Bronchial smooth muscle cell (primary cell): Measurements from ENCODE around the gene EMID1. TPM values are rescaled to one million over a fixed set of nuclear protein-coding genes. Genes with fewer than 3 reads are reported as not detected.

ENCODE experiments used
- total RNA-seq: library from RNA; depleted of rRNA; stranded (reverse); fragments of >200 nt; gene quantifications from 2 replicates; pipeline ENCODE4 v1.2.1, GENCODE V29; 2014

EMID1 gene
- 0.09 TPM in 1 of 2 replicates, not detected in the other for total RNA-seq

GRCh38 chr22:29205594-29206371 is at the start of gene EMID1:
EMID1 (plus strand) TSS chr22:29205896; CDS start chr22:29206039, 143 bp downstream.

GRCh38 chr22:29267858-29268510 is 62.3 kb downstream of the EMID1 start, which contains the start of the genes EWSR1 and RHBDD3:
EWSR1 (plus strand) TSS chr22:29268268; CDS start chr22:29268337, 69 bp downstream.
RHBDD3 (minus strand) TSS chr22:29267981; CDS start chr22:29265626, 2,355 bp downstream.

GRCh38 chr22:29306175-29306834 is 100.6 kb downstream of the EMID1 start, which contains the start of gene GAS2L1:
GAS2L1 (plus strand) TSS chr22:29306650; CDS start chr22:29308106, 1,456 bp downstream.

Other genes with a start within 250 kb of the EMID1 start
- not detected in 2 replicates for gene C22orf31, start 144.1 kb upstream of the EMID1 start, total RNA-seq
- 2.5 and 3.9 TPM in 2 replicates for gene KREMEN1, start 132.9 kb upstream of the EMID1 start, total RNA-seq
- 13.0 and 13.2 TPM in 2 replicates for gene RHBDD3, start 62.1 kb downstream of the EMID1 start, total RNA-seq
- 91.2 and 141 TPM in 2 replicates for gene EWSR1, start 62.4 kb downstream of the EMID1 start, total RNA-seq
- gene GAS2L1, start 100.8 kb downstream of the EMID1 start, total RNA-seq, result 3.9 and 5.0 TPM in 2 replicates
- not detected in 2 replicates for gene RASL10A, start 109.8 kb downstream of the EMID1 start, total RNA-seq
- gene AP1B1, start 182.7 kb downstream of the EMID1 start, total RNA-seq, result 37.5 and 48.2 TPM in 2 replicates
- gene RFPL1, start 232.7 kb downstream of the EMID1 start, total RNA-seq, result not detected in 2 replicates